AG04450 (cell line): ENCODE results near the gene APMAP. TPM values are rescaled to one million over a fixed set of nuclear protein-coding genes. Genes with fewer than 3 reads are reported as not detected.

Source experiments
- CTCF ChIA-PET: fragments of 300-600, 350-600 bp; formaldehyde crosslinking; extraction: SDS; loops from one replicate; lab custom pipeline; 2022; ENCODE audit warnings: antibody characterized with exemption, inconsistent platforms; lab: Charles Lee
- POLR2A ChIA-PET: fragments of 350-600 bp; formaldehyde crosslinking; extraction: SDS; loops from one replicate; lab custom pipeline; 2021; ENCODE audit warnings: antibody characterized with exemption, inconsistent platforms; lab: Yijun Ruan, JAX
- DNase-seq: peaks from one replicate; pipeline ENCODE4 v3.0.0-alpha.2; 2011; ENCODE audit warnings: low read depth, low spot score
- H3K27ac ChIP-seq: one replicate; pipeline ENCODE4 v1.5.1; 2012; ENCODE audit warnings: low read depth, low read length, control low read depth
- H3K27me3 ChIP-seq: one replicate; pipeline ENCODE4 v1.6.0; 2012; ENCODE audit warnings: low read length; ENCODE audit not compliant: control insufficient read depth, insufficient read depth
- H3K4me3 ChIP-seq: 2 replicates; pipeline ENCODE4 v1.5.1; 2011; ENCODE audit warnings: mild to moderate bottlenecking, low read depth, low read length, control low read depth
- H3K9me3 ChIP-seq: 2 replicates; pipeline ENCODE4 v1.5.1; 2012; ENCODE audit warnings: low read length; ENCODE audit not compliant: control insufficient read depth, insufficient read depth
- polyA plus RNA-seq: library from polyadenylated mRNA; depleted of rRNA; stranded (reverse); fragments of >200 nt; gene quantifications from 2 replicates; pipeline ENCODE4 v1.2.3, GENCODE V29; 2011
- TF ChIP-seq, protein P1 (sequence below): IDR thresholded peaks from 2 replicates; pipeline ENCODE4 v1.5.1; 2011; ENCODE audit warnings: low read depth, low read length, control low read depth, inconsistent platforms

Gene APMAP
- polyA plus RNA-seq, 1 experiment: 94.5 TPM

DNA sequence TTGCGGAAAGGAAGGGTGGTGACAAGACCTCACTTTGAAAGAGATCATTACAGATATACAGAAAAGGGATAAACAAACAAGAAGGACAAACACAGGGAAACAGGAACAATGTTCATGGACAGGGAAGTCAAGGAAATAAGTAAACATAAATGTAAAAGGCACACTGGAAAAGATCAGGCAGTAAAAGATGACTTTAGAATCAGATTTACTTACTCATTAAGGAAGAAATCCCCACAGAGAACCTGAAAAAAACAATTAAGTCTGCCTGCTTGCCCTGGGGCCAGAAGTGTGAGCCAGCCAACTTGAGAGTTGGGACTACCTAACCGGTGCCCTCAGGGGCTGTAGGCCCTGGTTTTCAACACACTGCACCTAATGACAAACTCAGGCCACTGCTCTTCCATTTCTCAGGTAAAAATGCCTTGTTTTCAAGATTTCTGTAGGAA is 1.7 kb downstream of the APMAP start:
- DNase-seq: no peak
- TF ChIP-seq, protein P1, sequence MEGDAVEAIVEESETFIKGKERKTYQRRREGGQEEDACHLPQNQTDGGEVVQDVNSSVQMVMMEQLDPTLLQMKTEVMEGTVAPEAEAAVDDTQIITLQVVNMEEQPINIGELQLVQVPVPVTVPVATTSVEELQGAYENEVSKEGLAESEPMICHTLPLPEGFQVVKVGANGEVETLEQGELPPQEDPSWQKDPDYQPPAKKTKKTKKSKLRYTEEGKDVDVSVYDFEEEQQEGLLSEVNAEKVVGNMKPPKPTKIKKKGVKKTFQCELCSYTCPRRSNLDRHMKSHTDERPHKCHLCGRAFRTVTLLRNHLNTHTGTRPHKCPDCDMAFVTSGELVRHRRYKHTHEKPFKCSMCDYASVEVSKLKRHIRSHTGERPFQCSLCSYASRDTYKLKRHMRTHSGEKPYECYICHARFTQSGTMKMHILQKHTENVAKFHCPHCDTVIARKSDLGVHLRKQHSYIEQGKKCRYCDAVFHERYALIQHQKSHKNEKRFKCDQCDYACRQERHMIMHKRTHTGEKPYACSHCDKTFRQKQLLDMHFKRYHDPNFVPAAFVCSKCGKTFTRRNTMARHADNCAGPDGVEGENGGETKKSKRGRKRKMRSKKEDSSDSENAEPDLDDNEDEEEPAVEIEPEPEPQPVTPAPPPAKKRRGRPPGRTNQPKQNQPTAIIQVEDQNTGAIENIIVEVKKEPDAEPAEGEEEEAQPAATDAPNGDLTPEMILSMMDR: no peak
- POLR2A ChIA-PET: no interaction called here
- Histone ChIP-seq H3K27me3 (peaks cover 1% of the 10 kb centered on the region), H3K9me3 (no peaks in the 10 kb centered on the region; the same call in 1 of the 2 replicates), H3K4me3 (no peak overlapping the region), H3K27ac (no peak overlapping the region)
- CTCF ChIA-PET: interaction anchor here (1.1 kb wide), 1 partner anchor 189 kb away, joined by 3 read pairs; no protein-coding TSS in a partner anchor

DNA sequence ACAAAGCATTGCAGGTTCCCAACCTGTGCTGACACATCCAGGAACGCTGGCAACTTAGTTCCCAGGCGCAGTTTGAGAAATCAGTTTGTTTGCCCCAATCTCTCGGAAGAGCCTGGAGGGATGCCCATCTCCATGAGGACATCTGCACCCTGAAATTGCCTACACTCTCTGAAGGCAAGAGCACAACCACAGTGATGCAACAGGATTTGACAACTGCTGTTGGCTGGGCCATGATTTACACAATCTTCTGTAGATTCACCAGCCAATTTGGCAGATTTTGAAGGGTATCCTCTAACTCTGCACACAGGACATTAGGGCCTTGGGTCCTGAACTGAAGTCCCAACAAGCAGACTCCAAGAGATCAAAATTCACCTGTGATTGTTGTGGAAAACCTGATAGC is 3.4 kb downstream of the APMAP start:
- H3K9me3 ChIP-seq: no peaks in the 10 kb centered on the region; the same call in 1 of the 2 replicates
- H3K4me3 ChIP-seq: no peak overlapping the region
- no peak for DNase-seq
- H3K27ac ChIP-seq: no peak overlapping the region
- CTCF ChIA-PET: no interaction called here
- H3K27me3 ChIP-seq: no peaks in the 10 kb centered on the region
- TF ChIP-seq, protein P1: no peak
- POLR2A ChIA-PET: no interaction called here

DNA sequence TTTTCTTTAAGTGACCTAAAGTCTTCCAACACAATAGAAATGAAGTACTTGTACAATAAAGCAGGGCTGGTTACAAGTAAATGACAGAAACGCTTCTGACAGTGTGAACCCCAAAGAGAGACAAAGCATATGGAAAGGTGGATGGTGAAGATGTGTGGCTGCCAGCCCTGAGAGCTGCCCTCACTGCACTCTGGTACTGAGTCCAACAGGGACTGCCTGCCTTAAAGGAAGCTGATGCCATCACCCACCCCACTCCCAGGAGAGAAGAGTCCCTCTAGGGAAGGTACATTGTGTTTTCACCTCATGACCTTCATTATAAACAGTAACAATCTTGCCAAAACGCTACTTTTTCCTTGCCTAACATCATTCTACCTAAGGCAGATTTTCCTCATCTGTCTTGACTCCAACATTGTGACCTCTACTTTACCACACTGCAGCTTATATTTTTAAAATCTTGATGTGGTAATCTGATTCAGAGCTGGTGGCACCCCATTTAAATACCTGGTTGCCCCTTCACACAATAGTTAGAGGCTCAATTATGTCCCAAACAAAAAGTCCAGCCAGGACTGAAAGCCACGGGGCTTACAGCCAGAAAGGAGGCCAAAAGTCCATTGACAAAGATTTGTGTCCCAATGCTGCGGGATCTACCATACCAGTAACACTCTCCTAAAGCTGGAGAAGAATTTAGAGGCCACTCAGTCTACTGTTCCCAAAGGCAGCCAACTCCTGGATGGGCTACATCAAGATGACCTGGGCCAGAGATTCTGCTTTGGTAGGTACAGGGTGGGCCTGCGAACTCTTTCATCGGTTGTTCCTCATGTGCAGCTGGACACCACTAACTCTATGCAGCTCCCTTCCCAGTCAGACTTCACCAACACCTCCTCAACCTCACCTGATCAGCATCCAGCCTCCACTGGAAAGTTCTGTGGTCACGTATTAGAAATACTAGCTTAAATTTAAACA is 4.4 kb downstream of the APMAP start:
- Histone ChIP-seq H3K4me3 (no peak overlapping the region), H3K27ac (no peak overlapping the region), H3K9me3 (no peaks in the 10 kb centered on the region; the same call in 1 of the 2 replicates), H3K27me3 (no peaks in the 10 kb centered on the region)
- CTCF ChIA-PET: no interaction called here
- DNase-seq: no peak
- TF ChIP-seq, protein P1: no peak
- POLR2A ChIA-PET: no interaction called here

DNA sequence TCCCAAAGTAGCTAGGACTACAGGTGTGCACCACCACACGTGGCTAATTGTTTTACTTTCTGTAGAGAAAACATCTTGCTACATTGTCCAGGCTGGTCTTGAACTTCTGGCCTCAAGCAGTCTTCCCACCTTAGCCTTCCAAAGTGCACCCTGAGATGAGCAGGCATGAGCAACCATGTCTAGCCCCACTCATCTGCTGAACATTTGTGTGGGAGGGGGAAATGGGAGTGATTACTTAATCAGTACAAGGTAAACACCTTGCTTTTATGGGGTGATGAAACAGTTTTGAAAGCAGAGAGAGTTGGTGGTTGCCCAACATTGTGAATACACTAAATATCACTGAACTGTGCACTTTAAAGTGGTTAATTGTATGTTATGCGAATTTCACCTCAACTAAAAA is 5.3 kb downstream of the APMAP start:
- no peak for DNase-seq
- no peak overlapping the region for H3K4me3 ChIP-seq
- H3K9me3 ChIP-seq: no peaks in the 10 kb centered on the region; the same call in 1 of the 2 replicates
- H3K27me3 ChIP-seq: no peaks in the 10 kb centered on the region
- POLR2A ChIA-PET: no interaction called here
- CTCF ChIA-PET: interaction anchor here (0.6 kb wide), 1 partner anchor 35 kb away, joined by 3 read pairs; no protein-coding TSS in a partner anchor
- no peak overlapping the region for H3K27ac ChIP-seq
- TF ChIP-seq, protein P1: no peak

DNA sequence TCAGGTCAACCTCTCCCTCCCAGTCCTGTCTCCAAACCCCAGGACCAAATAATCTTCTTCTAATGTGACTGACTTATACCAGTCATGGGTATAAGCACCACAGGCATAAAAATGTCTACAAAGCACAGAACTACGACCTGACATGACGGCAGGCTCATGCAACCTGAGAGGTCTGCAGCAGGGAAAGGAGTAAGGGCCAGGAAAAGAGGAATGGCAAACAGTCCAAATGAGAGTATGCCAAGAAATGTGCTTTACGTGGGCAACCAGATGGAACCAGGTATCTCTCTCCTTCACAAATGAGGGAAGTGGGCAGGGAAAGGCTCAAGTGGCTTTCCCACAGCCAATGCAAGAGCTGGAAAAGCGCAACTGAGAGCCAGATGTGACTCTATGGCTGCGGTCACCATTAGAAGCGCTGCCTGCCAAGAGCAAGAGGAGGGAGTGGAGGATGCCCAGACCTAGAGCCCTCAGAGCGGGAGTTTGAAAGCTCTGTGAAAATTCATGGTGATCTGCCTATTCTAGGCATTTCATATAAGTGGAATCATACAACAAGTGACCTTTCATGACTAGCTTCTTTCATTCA is 6.0 kb downstream of the APMAP start:
- no peak for DNase-seq
- no peaks in the 10 kb centered on the region for H3K27me3 ChIP-seq
- TF ChIP-seq, protein P1: no peak
- no peak overlapping the region for H3K4me3 ChIP-seq
- peaks cover 2% of the 10 kb centered on the region; the same call in 1 of the 2 replicates for H3K9me3 ChIP-seq
- H3K27ac ChIP-seq: no peak overlapping the region
- ChIA-PET POLR2A (no interaction called here), CTCF (no interaction called here)
